Naive B cell (primary cell): ENCODE results near the gene GPR55. TPM values are rescaled to one million over a fixed set of nuclear protein-coding genes. Genes with fewer than 3 reads are reported as not detected.

Experiments used
- ATAC-seq, 2 donors: fragments of 150-1000 bp; cut with Tn5 transposase; 2 replicates each; pipeline ENCODE4 v1.10.0; 2021; ENCODE audit warnings: low read depth in 2 of 2, mild to moderate bottlenecking in 2 of 2, moderate library complexity in 2 of 2
- DNase-seq: peaks from one replicate; pipeline ENCODE4 v3.0.0; 2022
- H3K27ac Mint-ChIP-seq, 6 donors: one replicate each; pipeline ENCODE4 v1.8.0; 2020 to 2022; ENCODE audit warnings: mild to moderate bottlenecking in 6 of 6, mixed read lengths in 6 of 6, moderate library complexity in 5 of 6, inconsistent platforms in 2 of 6
- H3K27me3 Mint-ChIP-seq, 3 donors: one replicate each; pipeline ENCODE4 v1.8.0; 2021 to 2022; ENCODE audit warnings: mixed read lengths in 3 of 3, mild to moderate bottlenecking in 1 of 3
- H3K36me3 Mint-ChIP-seq, 2 donors: one replicate each; pipeline ENCODE4 v1.8.0; 2020 to 2022; ENCODE audit warnings: mixed read lengths in 2 of 2, inconsistent platforms in 1 of 2, mild to moderate bottlenecking in 1 of 2
- H3K4me1 Mint-ChIP-seq, 3 donors: one replicate each; pipeline ENCODE4 v1.8.0; 2020 to 2022; ENCODE audit warnings: mixed read lengths in 3 of 3, inconsistent platforms in 1 of 3, mild to moderate bottlenecking in 1 of 3, moderate library complexity in 1 of 3
- H3K4me3 Mint-ChIP-seq, 8 donors: one replicate each; pipeline ENCODE4 v1.8.0; 2020 to 2022; ENCODE audit warnings: mild to moderate bottlenecking in 8 of 8, mixed read lengths in 8 of 8, moderate library complexity in 8 of 8, inconsistent platforms in 2 of 8
- H3K9me3 Mint-ChIP-seq, 7 donors: one replicate each; pipeline ENCODE4 v1.8.0; 2020 to 2022; ENCODE audit warnings: mixed read lengths in 7 of 7, mild to moderate bottlenecking in 5 of 7, inconsistent platforms in 2 of 7, moderate library complexity in 1 of 7
- polyA plus RNA-seq, 6 donors: library from polyadenylated mRNA; unstranded; fragments of 300-500 nt; fragmentation: Illumina TruSeq; gene quantifications; one replicate each; pipeline ENCODE4 v1.2.3, GENCODE V29; 2021; ENCODE audit warnings: low read depth in 6 of 6

The GPR55 gene
- polyA plus RNA-seq, 6 donors from 2014 or later = 0.12 to 0.56 (median 0.21) TPM; not detected in 3

DNA sequence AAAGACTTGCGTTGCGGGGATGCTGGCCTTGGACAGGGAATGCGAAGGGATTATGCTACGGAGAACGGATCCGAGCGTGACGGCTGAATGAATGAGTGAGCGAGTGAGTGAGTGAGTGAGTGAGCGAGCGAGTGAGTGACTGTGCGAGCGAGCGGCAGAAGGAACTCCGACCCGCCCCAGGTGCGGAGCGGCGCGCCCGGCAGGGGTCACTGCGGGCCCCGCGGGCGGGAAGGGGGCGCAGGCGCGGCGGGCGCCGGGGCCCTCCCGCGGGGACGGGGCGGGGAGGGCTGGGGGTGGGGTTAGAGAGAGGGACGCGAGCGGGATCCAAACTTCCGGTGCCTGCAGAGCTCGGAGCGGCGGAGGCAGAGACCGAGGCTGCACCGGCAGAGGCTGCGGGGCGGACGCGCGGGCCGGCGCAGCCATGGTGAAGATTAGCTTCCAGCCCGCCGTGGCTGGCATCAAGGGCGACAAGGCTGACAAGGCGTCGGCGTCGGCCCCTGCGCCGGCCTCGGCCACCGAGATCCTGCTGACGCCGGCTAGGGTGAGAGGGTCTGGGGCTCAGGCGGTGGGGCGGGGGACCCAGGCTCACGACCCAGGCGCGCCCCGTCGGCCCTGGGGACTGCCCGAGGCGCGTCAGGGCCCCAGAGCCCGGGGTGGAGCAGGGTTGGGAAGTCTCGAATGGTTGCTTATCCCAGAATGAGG, 60.3 kb downstream of the GPR55 start, which contains the start of gene ITM2C:
Gene ITM2C (plus strand): TSS at position 338 of the 702 bp plus-strand sequence. CDS start 84 bp downstream, at position 422.
- H3K27me3 Mint-ChIP-seq = peaks cover 0 to 8% (median 0%) of the 10 kb centered on the region in 3 donors
- peaks cover 56 to 67% (median 57%) of the 10 kb centered on the region in 3 donors for H3K4me1 Mint-ChIP-seq
- H3K4me3 Mint-ChIP-seq = peak within 1 kb of the TSS; percentile 85 to 95 (median 93)

DNA sequence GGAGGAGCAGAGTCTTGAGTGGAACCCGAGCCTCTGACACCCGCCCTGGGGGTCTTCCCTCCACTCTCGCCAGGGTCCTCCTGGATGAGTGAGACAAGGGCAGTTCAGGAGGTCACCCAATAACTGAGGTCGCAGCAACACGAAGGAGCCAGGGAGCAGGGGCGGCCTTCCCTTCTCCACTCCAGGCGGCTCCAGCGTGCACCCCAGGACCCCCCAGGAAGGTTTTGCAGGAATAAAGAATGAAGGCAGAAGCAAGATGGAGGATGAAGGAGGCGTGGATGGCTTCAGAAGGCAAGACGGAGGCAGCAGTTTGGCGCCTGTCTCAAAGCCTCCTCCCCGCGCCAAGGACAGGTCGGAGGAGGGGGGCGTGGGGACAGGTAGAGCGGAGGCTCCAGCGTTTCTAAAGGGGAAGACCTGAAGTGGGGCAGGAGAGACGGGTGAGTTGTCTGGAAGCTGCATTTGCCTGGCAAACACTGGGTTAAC, 60.9 kb downstream of the GPR55 start:
- Mint-ChIP-seq H3K36me3 (no peaks in the 10 kb centered on the region), H3K4me1 (peaks cover 52 to 61% (median 56%) of the 10 kb centered on the region in 3 donors), H3K4me3 (peak overlapping the region; percentile 85 to 95 (median 93)), H3K27ac (peak overlapping the region; percentile 9 to 98 (median 68)), H3K9me3 (no peaks in the 10 kb centered on the region), H3K27me3 (peaks cover 0 to 8% (median 0%) of the 10 kb centered on the region in 3 donors)
- ATAC-seq (no peak), DNase-seq (no peak)

More for the DNA sequence above, 60.3 kb downstream of the GPR55 start, which contains the start of gene ITM2C:
- ATAC-seq = peak; percentile 78 to 82
- DNase-seq = peak; percentile 65
- peak within 1 kb of the TSS; percentile 57 to 98 (median 84) for H3K27ac Mint-ChIP-seq
- H3K9me3 Mint-ChIP-seq = no peaks in the 10 kb centered on the region
- H3K36me3 Mint-ChIP-seq = no peaks in the 10 kb centered on the region

DNA sequence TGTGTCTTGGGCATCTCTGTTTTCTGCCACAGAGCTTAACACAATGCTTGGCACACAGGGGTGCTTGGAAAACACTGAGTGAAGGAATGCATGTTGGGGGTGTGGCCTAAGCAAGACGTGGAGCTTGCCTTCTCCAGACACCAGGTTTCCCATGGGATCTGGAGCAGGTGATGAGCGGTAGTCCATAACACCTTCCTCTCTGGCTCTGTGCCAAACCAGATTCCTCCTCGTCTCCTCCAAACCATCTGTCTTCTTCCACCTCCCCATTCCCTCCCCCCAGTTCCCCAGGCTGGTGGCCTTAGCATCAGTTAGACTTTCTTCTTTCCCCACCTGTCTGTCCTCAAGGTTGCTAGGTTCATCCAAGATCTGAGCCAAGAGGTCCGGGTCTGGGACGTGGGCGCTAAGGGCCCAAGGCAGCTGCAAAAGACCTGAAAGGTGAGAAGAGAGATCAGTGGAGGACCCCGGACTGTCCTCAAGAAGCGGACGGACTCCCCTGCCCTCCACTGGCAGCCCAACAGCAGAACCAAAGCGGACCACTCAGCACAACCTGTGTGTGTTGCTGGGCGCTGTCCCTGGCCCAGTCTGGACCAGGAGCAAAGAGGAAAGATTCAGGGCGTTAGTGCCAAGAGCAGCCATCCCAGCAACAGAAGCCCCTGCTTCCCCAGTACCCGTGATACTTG, 61.5 kb downstream of the GPR55 start:
- DNase-seq = no peak
- ATAC-seq = no peak
- peak overlapping the region; percentile 44 to 95 (median 92) for H3K4me3 Mint-ChIP-seq
- peak overlapping the region in 3 of 6 donors; percentile 49 to 65 (median 57) for H3K27ac Mint-ChIP-seq
- H3K36me3 Mint-ChIP-seq = no peaks in the 10 kb centered on the region
- H3K9me3 Mint-ChIP-seq = no peaks in the 10 kb centered on the region
- peaks cover 0 to 8% (median 0%) of the 10 kb centered on the region in 3 donors for H3K27me3 Mint-ChIP-seq
- H3K4me1 Mint-ChIP-seq = peaks cover 49 to 57% (median 51%) of the 10 kb centered on the region in 3 donors

DNA sequence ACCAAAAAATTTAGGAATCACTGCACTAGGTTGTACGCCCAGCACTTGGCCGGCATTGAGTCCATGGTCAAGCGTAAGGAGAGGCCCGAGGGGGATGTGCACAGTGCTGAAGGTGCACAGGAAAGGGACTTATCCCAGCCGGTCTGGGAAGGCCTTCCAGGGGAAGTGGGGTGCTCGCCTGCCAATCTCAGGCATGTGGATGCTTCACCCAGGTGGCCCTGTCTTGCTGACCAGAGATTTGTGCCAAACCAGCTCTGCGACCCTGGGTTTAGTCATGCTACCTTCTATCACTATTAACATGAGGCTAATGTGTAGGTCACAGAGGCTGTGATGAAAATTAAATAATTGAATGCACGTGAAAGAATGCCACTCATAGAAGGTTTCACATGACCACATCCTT, 62.0 kb downstream of the GPR55 start:
- no peak for ATAC-seq
- H3K27me3 Mint-ChIP-seq = peaks cover 0 to 11% (median 1%) of the 10 kb centered on the region in 3 donors
- DNase-seq = no peak
- H3K27ac Mint-ChIP-seq = no peak overlapping the region
- peak overlapping the region in 7 of 8 donors; percentile 24 to 95 (median 85) for H3K4me3 Mint-ChIP-seq
- no peaks in the 10 kb centered on the region for H3K9me3 Mint-ChIP-seq
- peaks cover 46 to 57% (median 48%) of the 10 kb centered on the region in 3 donors for H3K4me1 Mint-ChIP-seq
- no peaks in the 10 kb centered on the region for H3K36me3 Mint-ChIP-seq

DNA sequence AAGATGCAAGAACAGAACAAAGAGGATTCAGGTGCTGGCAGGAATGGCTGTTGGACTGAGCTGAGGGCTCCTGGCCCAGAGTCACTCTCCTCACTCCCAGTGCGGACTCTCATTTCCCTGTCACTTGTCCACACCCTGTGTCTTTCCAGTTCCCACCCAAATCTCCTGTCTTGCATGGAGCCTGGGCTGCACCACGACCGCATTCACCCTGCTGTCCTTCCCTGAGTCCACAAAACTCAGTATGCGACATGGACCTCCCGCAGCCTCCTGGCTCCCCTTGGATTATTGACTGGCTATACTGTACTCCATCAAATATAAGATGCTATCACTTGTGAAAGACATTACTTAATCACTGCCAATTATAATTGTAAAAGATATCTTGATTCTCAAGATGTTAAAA, 62.8 kb downstream of the GPR55 start:
- Mint-ChIP-seq H3K9me3 (no peaks in the 10 kb centered on the region), H3K4me1 (peaks cover 40 to 51% (median 44%) of the 10 kb centered on the region in 3 donors), H3K27me3 (peaks cover 5 to 18% (median 9%) of the 10 kb centered on the region in 3 donors), H3K36me3 (no peaks in the 10 kb centered on the region), H3K4me3 (peak overlapping the region in 3 of 8 donors; percentile 25 to 92 (median 26)), H3K27ac (peak overlapping the region in 1 of 6 donors; percentile 76)
- DNase-seq = no peak
- no peak for ATAC-seq

DNA sequence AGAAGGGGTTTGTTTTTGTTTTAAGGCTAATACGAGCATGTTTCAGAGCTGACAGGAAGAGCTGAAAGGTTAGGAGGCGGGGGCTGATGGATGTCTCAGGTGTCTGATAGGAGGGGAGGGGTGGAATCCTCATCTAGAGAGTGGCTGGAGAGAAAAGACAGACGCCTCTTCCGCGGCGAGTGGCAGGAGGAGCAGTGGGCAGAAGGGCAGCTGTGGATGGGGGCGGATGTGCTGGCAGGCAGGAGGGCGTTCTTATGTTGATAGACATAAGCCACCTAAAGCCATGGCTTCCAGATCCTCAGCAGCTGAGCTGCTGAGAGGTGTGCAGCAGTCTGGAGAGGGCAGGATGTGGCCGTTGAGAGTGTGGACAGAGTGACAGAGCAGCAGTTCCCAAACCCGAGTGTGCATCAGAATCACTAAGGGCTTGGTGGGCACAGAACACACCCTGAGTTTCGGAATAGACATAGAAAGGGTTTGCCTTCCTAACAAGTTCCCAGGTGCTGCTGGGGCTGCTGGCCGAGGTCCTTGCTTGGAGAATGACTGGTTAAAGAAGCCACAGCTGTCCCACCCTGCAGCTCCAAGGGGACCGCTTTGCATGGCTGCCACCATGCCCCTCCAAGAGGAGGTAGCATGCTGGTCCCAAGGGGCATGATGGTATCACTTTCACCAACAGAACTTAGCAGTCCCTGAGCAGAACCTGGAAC, 63.3 kb downstream of the GPR55 start:
- H3K9me3 Mint-ChIP-seq = no peaks in the 10 kb centered on the region
- no peaks in the 10 kb centered on the region for H3K36me3 Mint-ChIP-seq
- DNase-seq (no peak), ATAC-seq (no peak)
- H3K27me3 Mint-ChIP-seq = peaks cover 5 to 19% (median 11%) of the 10 kb centered on the region in 3 donors
- H3K4me3 Mint-ChIP-seq = peak overlapping the region in 3 of 8 donors; percentile 2 to 69 (median 68)
- H3K4me1 Mint-ChIP-seq = peaks cover 34 to 45% (median 39%) of the 10 kb centered on the region in 3 donors
- peak overlapping the region in 1 of 6 donors; percentile 57 for H3K27ac Mint-ChIP-seq

Other genes with a start within 250 kb of the GPR55 start
- 10 to 100 TPM; 28.6 to 53.0 (median 43.6) TPM for gene CAB39, start 212.4 kb downstream of the GPR55 start, polyA plus RNA-seq
- 100 to 1,000 TPM in 3 of 6 donors, 10 to 100 TPM in 3; 48.3 to 120 (median 100) TPM for gene ITM2C, start 60.3 kb downstream of the GPR55 start, polyA plus RNA-seq
- not detected for gene SPATA3, start 70.9 kb upstream of the GPR55 start, polyA plus RNA-seq
- not detected for gene C2orf72, start 112.3 kb upstream of the GPR55 start, polyA plus RNA-seq
- 10 to 100 TPM; 36.4 to 44.5 (median 42.2) TPM for gene PSMD1, start 131.6 kb upstream of the GPR55 start, polyA plus RNA-seq
- gene HTR2B, start 199.8 kb upstream of the GPR55 start, polyA plus RNA-seq = not detected